HTR-8/SVneo (cell line): Measurements from ENCODE around the gene CPD.
"Not testable (repeated sequence)": the region's sequence is repeated elsewhere in the genome, so short reads cannot be mapped to it uniquely, and the experiment has no call there.

Source experiments
- DNase-seq: peaks from one replicate; pipeline ENCODE4 v3.0.0; 2011; ENCODE audit warnings: low spot score, mixed read lengths; ENCODE audit not compliant: insufficient read length
- FAIRE-seq: peaks from 2 replicates; lab custom pipeline; 2011; peaks lifted over from hg19 to GRCh38; lab: Jason Lieb, UNC

CPD gene

GRCh38 chr17:30380643-30381339 is 2.1 kb downstream of the CPD start:
- FAIRE-seq (no peak), DNase-seq (no peak)

- FAIRE-seq (no peak), DNase-seq (no peak)
Observed at GRCh38 chr17:30381340-30381659, 2.6 kb downstream of the CPD start.

GRCh38 chr17:30382345-30382744 is 3.6 kb downstream of the CPD start:
- FAIRE-seq (no peak), DNase-seq (no peak)

GRCh38 chr17:30388321-30389179 is 9.8 kb downstream of the CPD start:
- FAIRE-seq = no peak
- no peak for DNase-seq

- FAIRE-seq = no peak
- DNase-seq = no peak
Observed at GRCh38 chr17:30389756-30390300, 11.1 kb downstream of the CPD start.

- DNase-seq (no peak), FAIRE-seq (no peak)
Observed at GRCh38 chr17:30391534-30391933, 12.8 kb downstream of the CPD start.

- DNase-seq (no peak), FAIRE-seq (no peak)
Observed at GRCh38 chr17:30393491-30393890, 14.8 kb downstream of the CPD start.

- DNase-seq = no peak
Observed at GRCh38 chr17:30393911-30394867, 15.5 kb downstream of the CPD start.

GRCh38 chr17:30395398-30396022 is 16.8 kb downstream of the CPD start:
- no peak for FAIRE-seq
- DNase-seq = no peak

More at GRCh38 chr17:30393911-30394867, 15.5 kb downstream of the CPD start:
- no peak for FAIRE-seq

GRCh38 chr17:30396129-30396528 is 17.4 kb downstream of the CPD start:
- DNase-seq (no peak), FAIRE-seq (no peak)

GRCh38 chr17:30396612-30397011 is 17.9 kb downstream of the CPD start:
- no peak for FAIRE-seq
- no peak for DNase-seq

GRCh38 chr17:30398328-30399041 is 19.8 kb downstream of the CPD start:
- FAIRE-seq = no peak
- DNase-seq = no peak

GRCh38 chr17:30401097-30401496 is 22.4 kb downstream of the CPD start:
- DNase-seq (no peak), FAIRE-seq (no peak)

GRCh38 chr17:30405161-30405560 is 26.4 kb downstream of the CPD start:
- FAIRE-seq = no peak
- no peak for DNase-seq

- FAIRE-seq, DNase-seq: not testable (repeated sequence)
Observed at GRCh38 chr17:30410627-30411026, 31.9 kb downstream of the CPD start.

GRCh38 chr17:30412008-30412496 is 33.3 kb downstream of the CPD start:
- not testable (repeated sequence) for FAIRE-seq, DNase-seq

GRCh38 chr17:30413109-30413508 is 34.4 kb downstream of the CPD start:
- FAIRE-seq (no peak), DNase-seq (peak; percentile 10)

GRCh38 chr17:30414486-30414885 is 35.8 kb downstream of the CPD start:
- DNase-seq = no peak
- FAIRE-seq = no peak

- no peak for DNase-seq
- no peak for FAIRE-seq
Observed at GRCh38 chr17:30415491-30415890, 36.8 kb downstream of the CPD start.
